Activated CD8-positive, alpha-beta memory T cell treated with anti-CD3 and anti-CD28 coated beads for 36 hours (primary cell): ENCODE data around the gene SFRP5. TPM values are rescaled to one million over a fixed set of nuclear protein-coding genes. Genes with fewer than 3 reads are reported as not detected.

Source experiments
- CTCF ChIA-PET: fragments of 350-600 bp; sonication (Branson Sonifier 250); formaldehyde crosslinking; loops from one replicate; lab custom pipeline; 2021; ENCODE audit warnings: antibody characterized with exemption; lab: Charles Lee
- POLR2A ChIA-PET: fragments of 350-600 bp; sonication (Branson Sonifier 250); formaldehyde crosslinking; loops from one replicate; lab custom pipeline; 2021; ENCODE audit warnings: antibody characterized with exemption; lab: Charles Lee
- total RNA-seq, 2 experiments: library from RNA; stranded (reverse); gene quantifications; one replicate each; pipeline ENCODE4 v1.2.3, GENCODE V29; 2021

Gene SFRP5
- total RNA-seq, 2 experiments from 2014 or later: 0.11 TPM; not detected in 1

- ChIA-PET POLR2A (no interaction called here), CTCF (interaction anchor here (1.4 to 1.6 kb wide), 2 partner anchors 22 to 28 kb away, joined by 3 to 5 read pairs; no protein-coding TSS in a partner anchor)
These were observed 48.8 kb downstream of the SFRP5 start for GRCh38 chr10:97723001-97723400.

- ChIA-PET POLR2A (no interaction called here), CTCF (interaction anchor here (1.4 kb wide), 1 partner anchor 21 kb away, joined by 5 read pairs; no protein-coding TSS in a partner anchor)
These were observed 49.7 kb downstream of the SFRP5 start for GRCh38 chr10:97721871-97722780.

- CTCF ChIA-PET: interaction anchor here (1.1 to 1.7 kb wide), 2 partner anchors 10 to 18 kb away, joined by 3 to 8 read pairs; no protein-coding TSS in a partner anchor
These were observed 52.2 kb downstream of the SFRP5 start for GRCh38 chr10:97719602-97720001.

GRCh38 chr10:97718659-97719142 lies 53.1 kb downstream of the SFRP5 start:
- CTCF ChIA-PET: interaction anchor here (1.7 kb wide), 1 partner anchor 9 kb away, joined by 8 read pairs; no protein-coding TSS in a partner anchor
- POLR2A ChIA-PET: interaction anchor here (0.6 kb wide), 1 partner anchor 150 kb away, joined by 3 read pairs; no protein-coding TSS in a partner anchor

More at GRCh38 chr10:97719602-97720001, 52.2 kb downstream of the SFRP5 start:
- POLR2A ChIA-PET: no interaction called here

- POLR2A ChIA-PET: no interaction called here
These were observed 53.6 kb downstream of the SFRP5 start for GRCh38 chr10:97718178-97718577.

GRCh38 chr10:97717627-97718026 lies 54.2 kb downstream of the SFRP5 start:
- ChIA-PET POLR2A (no interaction called here), CTCF (interaction anchor here (1.1 to 1.5 kb wide), 2 partner anchors 9 to 16 kb away, joined by 3 to 6 read pairs; no protein-coding TSS in a partner anchor)

More at GRCh38 chr10:97718178-97718577, 53.6 kb downstream of the SFRP5 start:
- CTCF ChIA-PET: interaction anchor here (1.1 to 1.7 kb wide), 2 partner anchors 9 kb away, joined by 3 to 8 read pairs; no protein-coding TSS in a partner anchor

Other genes starting within 250 kb of the SFRP5 start
- gene ANKRD2, start 199.2 kb downstream of the SFRP5 start, total RNA-seq: under 1 TPM in 1 of 2 experiments, not detected in 1; 0.13 TPM
- gene HOGA1, start 187.6 kb downstream of the SFRP5 start, total RNA-seq: not detected
- not detected for gene C10orf62, start 182.3 kb downstream of the SFRP5 start, total RNA-seq
- 1 to 10 TPM; 3.6 TPM for gene MORN4, start 138.5 kb downstream of the SFRP5 start, total RNA-seq
- 10 to 100 TPM; 14.6 to 15.0 TPM for gene PI4K2A, start 131.3 kb downstream of the SFRP5 start, total RNA-seq
- 1 to 10 TPM; 2.5 to 3.0 TPM for gene AVPI1, start 84.8 kb downstream of the SFRP5 start, total RNA-seq
- 1 to 10 TPM; 3.9 to 4.6 TPM for gene MARVELD1, start 58.3 kb downstream of the SFRP5 start, total RNA-seq
- 10 to 100 TPM; 28.3 to 30.4 TPM for gene ZFYVE27, start 34.9 kb downstream of the SFRP5 start, total RNA-seq
- gene GOLGA7B, start 77.8 kb upstream of the SFRP5 start, total RNA-seq: under 1 TPM; 0.25 to 0.40 TPM